ENCODE measurements around the gene LPP. TPM values are rescaled to one million over a fixed set of nuclear protein-coding genes. Genes with fewer than 3 reads are reported as not detected.

The LPP gene
- total RNA-seq, 1 experiment from 2014 or later, result 120 TPM

DNA sequence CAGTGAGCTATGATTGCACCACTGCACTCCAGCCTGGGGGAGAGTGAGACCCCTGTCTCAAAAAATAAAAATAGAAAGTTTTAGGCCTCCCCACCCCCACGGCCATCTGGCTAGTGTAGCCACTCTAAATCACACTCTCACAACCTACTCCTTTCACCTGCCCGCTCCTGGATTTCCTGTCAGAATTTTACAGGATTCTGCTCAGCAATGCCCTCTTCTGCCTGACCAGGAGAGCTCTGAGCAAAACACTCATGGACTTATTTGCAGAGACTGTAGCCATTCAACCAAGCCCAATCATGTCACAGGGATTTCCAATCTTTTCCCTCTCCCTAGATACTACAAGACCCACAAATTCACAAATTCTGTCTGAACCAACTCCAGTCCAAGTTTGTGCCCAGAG, 775.2 kb downstream of the LPP start:
- ChIA-PET POLR2A (no interaction called here), CTCF (no interaction called here)
- no peaks in the 10 kb centered on the region for H3K9me3 ChIP-seq
- H3K4me3 Mint-ChIP-seq (ENCODE audit: unreplicated experiment), result no peak overlapping the region
- TF ChIP-seq, protein P1, sequence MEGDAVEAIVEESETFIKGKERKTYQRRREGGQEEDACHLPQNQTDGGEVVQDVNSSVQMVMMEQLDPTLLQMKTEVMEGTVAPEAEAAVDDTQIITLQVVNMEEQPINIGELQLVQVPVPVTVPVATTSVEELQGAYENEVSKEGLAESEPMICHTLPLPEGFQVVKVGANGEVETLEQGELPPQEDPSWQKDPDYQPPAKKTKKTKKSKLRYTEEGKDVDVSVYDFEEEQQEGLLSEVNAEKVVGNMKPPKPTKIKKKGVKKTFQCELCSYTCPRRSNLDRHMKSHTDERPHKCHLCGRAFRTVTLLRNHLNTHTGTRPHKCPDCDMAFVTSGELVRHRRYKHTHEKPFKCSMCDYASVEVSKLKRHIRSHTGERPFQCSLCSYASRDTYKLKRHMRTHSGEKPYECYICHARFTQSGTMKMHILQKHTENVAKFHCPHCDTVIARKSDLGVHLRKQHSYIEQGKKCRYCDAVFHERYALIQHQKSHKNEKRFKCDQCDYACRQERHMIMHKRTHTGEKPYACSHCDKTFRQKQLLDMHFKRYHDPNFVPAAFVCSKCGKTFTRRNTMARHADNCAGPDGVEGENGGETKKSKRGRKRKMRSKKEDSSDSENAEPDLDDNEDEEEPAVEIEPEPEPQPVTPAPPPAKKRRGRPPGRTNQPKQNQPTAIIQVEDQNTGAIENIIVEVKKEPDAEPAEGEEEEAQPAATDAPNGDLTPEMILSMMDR (IDR thresholded peaks at IDR 0.05; ENCODE audit: insufficient read depth in 1 of 2, low read depth in 1 of 2, low read length in 1 of 2, severe bottlenecking in 1 of 2, unreplicated experiment in 1 of 2), result peak in 1 of 2 experiments; percentile 37
- H3K36me3 ChIP-seq (ENCODE audit: control insufficient read depth, insufficient read depth, low read length), result no peaks in the 10 kb centered on the region
- no peaks in the 10 kb centered on the region for H3K27me3 ChIP-seq (replicated peaks; ENCODE audit: control insufficient read depth, insufficient read depth, low read length)
- H3K36me3 Mint-ChIP-seq (ENCODE audit: insufficient read depth, unreplicated experiment), result peaks cover 5% of the 10 kb centered on the region
- H3K4me3 ChIP-seq (ENCODE audit: low read depth, low read length), result no peak overlapping the region
- DNase-seq, result peak; percentile 50 to 54
- intact Hi-C loops (cut with micrococcal nuclease; ENCODE audit: unreplicated experiment), result loop anchor here (5.0 kb wide), 1 partner anchor 257 kb away; no protein-coding TSS in a partner anchor
- H3K4me1 Mint-ChIP-seq (ENCODE audit: low read depth, unreplicated experiment), result peaks cover 8% of the 10 kb centered on the region
- no peaks in the 10 kb centered on the region for H3K27me3 Mint-ChIP-seq (ENCODE audit: insufficient read depth, unreplicated experiment)
- H3K4me1 ChIP-seq, result peaks cover 14% of the 10 kb centered on the region; the same call in 1 of the 2 replicates
- H3K9me3 Mint-ChIP-seq (ENCODE audit: unreplicated experiment), result no peaks in the 10 kb centered on the region
- H3K27ac Mint-ChIP-seq (ENCODE audit: unreplicated experiment), result peak overlapping the region; percentile 79
- no TSS peak for BruUV-seq (replicated peaks)

GRCh38 chr3:188931036-188931435, 777.1 kb downstream of the LPP start:
- ChIA-PET POLR2A (no interaction called here), CTCF (no interaction called here)
- H3K4me1 Mint-ChIP-seq (ENCODE audit: low read depth, unreplicated experiment), result peaks cover 13% of the 10 kb centered on the region
- BruUV-seq (replicated peaks), result no TSS peak
- Histone ChIP-seq H3K4me3 (ENCODE audit: low read depth, low read length) (no peak overlapping the region), H3K36me3 (ENCODE audit: control insufficient read depth, insufficient read depth, low read length) (no peaks in the 10 kb centered on the region), H3K4me1 (peaks cover 14% of the 10 kb centered on the region; the same call in 1 of the 2 replicates), H3K27me3 (replicated peaks; ENCODE audit: control insufficient read depth, insufficient read depth, low read length) (no peaks in the 10 kb centered on the region), H3K9me3 (no peaks in the 10 kb centered on the region)
- H3K36me3 Mint-ChIP-seq (ENCODE audit: insufficient read depth, unreplicated experiment), result peaks cover 5% of the 10 kb centered on the region
- no peaks in the 10 kb centered on the region for H3K9me3 Mint-ChIP-seq (ENCODE audit: unreplicated experiment)
- H3K27me3 Mint-ChIP-seq (ENCODE audit: insufficient read depth, unreplicated experiment), result no peaks in the 10 kb centered on the region
- no peak overlapping the region for H3K4me3 Mint-ChIP-seq (ENCODE audit: unreplicated experiment)
- no peak for DNase-seq
- H3K27ac Mint-ChIP-seq (ENCODE audit: unreplicated experiment), result no peak overlapping the region
- TF ChIP-seq, protein P1 (IDR thresholded peaks at IDR 0.05; ENCODE audit: insufficient read depth in 1 of 2, low read depth in 1 of 2, low read length in 1 of 2, severe bottlenecking in 1 of 2, unreplicated experiment in 1 of 2), result no peak
- intact Hi-C loops (cut with micrococcal nuclease; ENCODE audit: unreplicated experiment), result no loop called here

DNA sequence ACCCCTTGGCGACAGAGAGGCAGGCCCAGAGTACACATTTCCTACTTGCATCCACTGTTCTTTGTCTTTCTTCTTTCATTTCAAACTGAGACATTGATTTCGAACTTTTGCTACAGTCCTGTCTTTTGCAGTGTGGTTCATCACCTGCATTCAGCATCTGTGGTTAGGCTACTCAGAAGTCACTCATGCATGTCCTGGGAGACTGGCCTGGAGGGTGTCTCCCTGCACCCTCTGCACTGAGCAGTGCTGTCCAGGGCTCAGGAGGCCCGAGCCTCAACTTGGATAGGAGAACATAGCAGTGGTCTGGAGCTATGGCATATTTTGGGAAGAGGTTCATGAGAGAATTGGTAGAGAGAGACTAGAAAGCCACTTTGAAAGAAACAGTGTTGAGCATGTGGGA, 777.6 kb downstream of the LPP start:
- Mint-ChIP-seq H3K36me3 (ENCODE audit: insufficient read depth, unreplicated experiment) (peaks cover 5% of the 10 kb centered on the region), H3K27ac (ENCODE audit: unreplicated experiment) (no peak overlapping the region), H3K27me3 (ENCODE audit: insufficient read depth, unreplicated experiment) (no peaks in the 10 kb centered on the region), H3K9me3 (ENCODE audit: unreplicated experiment) (no peaks in the 10 kb centered on the region), H3K4me1 (ENCODE audit: low read depth, unreplicated experiment) (peaks cover 13% of the 10 kb centered on the region), H3K4me3 (ENCODE audit: unreplicated experiment) (no peak overlapping the region)
- Histone ChIP-seq H3K27me3 (replicated peaks; ENCODE audit: control insufficient read depth, insufficient read depth, low read length) (no peaks in the 10 kb centered on the region), H3K4me3 (ENCODE audit: low read depth, low read length) (no peak overlapping the region), H3K9me3 (no peaks in the 10 kb centered on the region), H3K4me1 (peaks cover 16% of the 10 kb centered on the region), H3K36me3 (ENCODE audit: control insufficient read depth, insufficient read depth, low read length) (no peaks in the 10 kb centered on the region)
- TF ChIP-seq, protein P1 (IDR thresholded peaks at IDR 0.05; ENCODE audit: insufficient read depth in 1 of 2, low read depth in 1 of 2, low read length in 1 of 2, severe bottlenecking in 1 of 2, unreplicated experiment in 1 of 2), result no peak
- no TSS peak for BruUV-seq (replicated peaks)
- intact Hi-C loops (cut with micrococcal nuclease; ENCODE audit: unreplicated experiment), result no loop called here
- ChIA-PET POLR2A (no interaction called here), CTCF (no interaction called here)
- DNase-seq, result no peak

All from Caco-2 (cell line).